ENCODE data around the gene TEDC2. TPM values are rescaled to one million over a fixed set of nuclear protein-coding genes. Genes with fewer than 3 reads are reported as not detected.
A peak's percentile ranks its signal among the peaks of the same experiment; 100 is the strongest.

Gene TEDC2
- 10 to 100 TPM; 16.0 to 17.8 TPM for total RNA-seq

GRCh38 chr16:2459647-2460390, at the start of gene TEDC2:
Gene TEDC2 (plus strand): TSS chr16:2460109. CDS start chr16:2460145, 36 bp downstream.
- POLR2A ChIA-PET, result interaction anchor here (0.7 to 2.3 kb wide), 13 partner anchors 9 to 304 kb away, joined by 3 to 14 read pairs (median 4); partner anchors contain the start of genes ATP6V0C, CCNF, NTN3 and TBC1D24
- Mint-ChIP-seq H3K36me3 (peaks cover 11% of the 10 kb centered on the region), H3K27ac (peak within 1 kb of the TSS; percentile 91), H3K27me3 (no peaks in the 10 kb centered on the region), H3K9me3 (no peaks in the 10 kb centered on the region), H3K4me1 (peaks cover 13% of the 10 kb centered on the region), H3K4me3 (peak within 1 kb of the TSS; percentile 86)
- peak; percentile 98 for DNase-seq
- ATAC-seq (ENCODE audit: low read depth), result peak; percentile 95

DNA sequence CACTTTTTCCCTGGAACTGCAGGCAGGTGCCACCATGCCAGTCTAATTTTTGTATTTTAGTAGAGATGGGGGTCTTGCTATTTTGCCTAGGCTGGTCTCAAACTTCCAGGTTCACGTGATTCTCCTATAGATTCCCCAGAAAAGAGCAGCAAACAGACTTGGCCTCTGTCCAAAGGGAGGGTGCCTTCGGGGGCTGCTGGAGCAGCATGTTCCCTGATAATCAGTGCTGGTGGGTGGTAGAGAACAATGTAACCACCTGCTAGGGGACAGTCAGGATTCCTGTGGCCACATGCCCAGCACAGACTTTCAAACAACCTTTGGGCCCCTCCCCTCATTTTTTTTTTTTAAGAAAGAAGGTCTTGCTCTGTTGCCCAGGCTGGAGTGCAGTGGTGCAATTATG, 44.8 kb upstream of the TEDC2 start:
- H3K36me3 Mint-ChIP-seq, result no peaks in the 10 kb centered on the region
- no peaks in the 10 kb centered on the region for H3K4me1 Mint-ChIP-seq
- H3K27me3 Mint-ChIP-seq, result peaks cover 16% of the 10 kb centered on the region
- no peak overlapping the region for H3K27ac Mint-ChIP-seq
- POLR2A ChIA-PET, result no interaction called here
- H3K9me3 Mint-ChIP-seq, result no peaks in the 10 kb centered on the region
- ATAC-seq (ENCODE audit: low read depth), result no peak
- H3K4me3 Mint-ChIP-seq, result no peak overlapping the region
- no peak for DNase-seq

GRCh38 chr16:2420035-2420434, 39.9 kb upstream of the TEDC2 start:
- POLR2A ChIA-PET, result no interaction called here
- H3K4me1 Mint-ChIP-seq, result peaks cover 13% of the 10 kb centered on the region

GRCh38 chr16:2422123-2422867, 37.6 kb upstream of the TEDC2 start:
- peak; percentile 76 for ATAC-seq (ENCODE audit: low read depth)
- no peaks in the 10 kb centered on the region for H3K9me3 Mint-ChIP-seq
- H3K4me3 Mint-ChIP-seq, result no peak overlapping the region
- peaks cover 1% of the 10 kb centered on the region for H3K27me3 Mint-ChIP-seq
- no peak for DNase-seq
- peaks cover 13% of the 10 kb centered on the region for H3K4me1 Mint-ChIP-seq
- H3K36me3 Mint-ChIP-seq, result no peaks in the 10 kb centered on the region
- no peak overlapping the region for H3K27ac Mint-ChIP-seq
- POLR2A ChIA-PET, result interaction anchor here (0.5 kb wide), 1 partner anchor 548 kb away, joined by 3 read pairs; no protein-coding TSS in a partner anchor

More at GRCh38 chr16:2420035-2420434, 39.9 kb upstream of the TEDC2 start:
- ATAC-seq (ENCODE audit: low read depth) (no peak), DNase-seq (no peak)
- H3K36me3 Mint-ChIP-seq, result no peaks in the 10 kb centered on the region
- no peak overlapping the region for H3K4me3 Mint-ChIP-seq
- H3K27ac Mint-ChIP-seq, result no peak overlapping the region
- H3K27me3 Mint-ChIP-seq, result peaks cover 8% of the 10 kb centered on the region
- no peaks in the 10 kb centered on the region for H3K9me3 Mint-ChIP-seq

DNA sequence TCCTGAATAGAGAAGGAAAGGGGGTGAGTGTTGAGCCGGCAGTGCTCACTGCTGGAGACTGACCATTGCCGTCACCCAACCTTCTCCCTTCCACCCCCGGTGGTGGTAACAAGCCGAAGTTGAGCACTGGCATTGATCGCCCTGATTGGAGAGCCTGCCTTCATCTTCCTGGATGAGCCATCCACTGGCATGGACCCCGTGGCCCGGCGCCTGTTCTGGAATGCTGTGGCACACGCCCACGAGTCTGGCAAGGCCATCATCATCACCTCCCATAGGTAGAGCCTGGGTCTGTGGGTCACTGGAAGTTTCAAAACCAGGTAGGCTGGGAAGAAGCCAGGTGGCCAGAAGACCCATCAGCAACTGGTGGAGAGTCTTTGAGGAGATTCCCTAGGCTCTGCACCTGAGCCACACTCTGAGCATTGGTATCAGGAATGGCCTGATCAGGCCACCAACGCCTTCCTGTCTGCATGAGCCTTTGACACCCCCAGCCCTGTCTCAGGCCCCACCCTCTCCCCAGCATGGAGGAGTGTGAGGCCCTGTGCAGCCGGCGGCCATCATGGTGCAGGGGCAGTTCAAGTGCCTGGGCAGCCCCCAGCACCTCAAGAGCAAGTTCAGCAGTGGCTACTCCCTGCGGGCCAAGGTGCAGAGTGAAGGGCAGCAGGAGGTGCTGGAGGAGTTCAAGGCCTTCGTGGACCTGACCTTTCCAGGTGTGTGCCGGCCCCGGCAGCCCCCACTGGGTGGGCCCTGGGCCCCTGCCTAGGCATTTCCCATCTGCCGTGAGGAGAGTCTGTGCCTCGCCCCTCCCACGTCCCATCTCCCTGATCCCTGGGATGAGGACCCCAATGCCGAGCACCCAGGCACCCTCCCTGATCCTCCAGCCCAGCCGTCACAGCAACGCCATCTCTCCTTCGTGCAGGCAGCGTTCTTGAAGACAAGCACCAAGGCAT, 35.6 kb upstream of the TEDC2 start:
- ATAC-seq (ENCODE audit: low read depth), result no peak
- no peak for DNase-seq
- Mint-ChIP-seq H3K27ac (no peak overlapping the region), H3K4me3 (no peak overlapping the region), H3K4me1 (peaks cover 24% of the 10 kb centered on the region), H3K27me3 (peaks cover 1% of the 10 kb centered on the region), H3K9me3 (no peaks in the 10 kb centered on the region), H3K36me3 (no peaks in the 10 kb centered on the region)
- POLR2A ChIA-PET, result interaction anchor here (0.7 kb wide), 1 partner anchor 28 kb away, joined by 3 read pairs; no protein-coding TSS in a partner anchor

DNA sequence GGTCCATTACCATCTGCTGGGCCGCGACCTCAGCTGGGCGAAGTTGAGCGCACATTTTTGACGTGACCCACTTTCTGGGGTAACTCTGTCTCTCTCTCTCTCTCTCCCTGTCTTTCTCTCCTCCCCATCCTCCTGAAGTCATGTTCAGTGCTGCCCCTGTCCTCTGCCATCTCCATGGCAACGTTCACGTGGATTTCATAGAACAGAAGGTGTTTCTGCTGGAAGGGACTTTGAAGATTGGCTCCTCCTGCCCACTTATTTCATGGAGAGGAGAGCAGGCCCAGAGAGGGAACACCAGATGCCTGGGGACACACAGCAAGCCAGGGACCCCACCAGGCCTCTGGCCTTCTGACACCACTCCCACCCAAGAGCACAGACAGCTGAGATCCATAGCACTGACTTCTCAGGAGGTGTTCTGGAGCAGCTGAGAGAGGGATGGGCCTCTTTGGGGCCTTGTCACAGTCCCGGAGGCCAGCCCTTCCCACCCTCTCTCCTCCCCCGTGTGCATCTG, 34.8 kb upstream of the TEDC2 start:
- H3K27me3 Mint-ChIP-seq, result peaks cover 1% of the 10 kb centered on the region
- peak; percentile 15 for DNase-seq
- no peak overlapping the region for H3K4me3 Mint-ChIP-seq
- no peak for ATAC-seq (ENCODE audit: low read depth)
- H3K36me3 Mint-ChIP-seq, result peaks cover 2% of the 10 kb centered on the region
- H3K9me3 Mint-ChIP-seq, result no peaks in the 10 kb centered on the region
- POLR2A ChIA-PET, result no interaction called here
- no peak overlapping the region for H3K27ac Mint-ChIP-seq
- H3K4me1 Mint-ChIP-seq, result peaks cover 26% of the 10 kb centered on the region

GRCh38 chr16:2425825-2426430, 34.0 kb upstream of the TEDC2 start:
- POLR2A ChIA-PET, result no interaction called here
- ATAC-seq (ENCODE audit: low read depth), result no peak

GRCh38 chr16:2426941-2427361, 33.0 kb upstream of the TEDC2 start:
- Mint-ChIP-seq H3K36me3 (peaks cover 10% of the 10 kb centered on the region), H3K4me1 (peaks cover 33% of the 10 kb centered on the region), H3K27me3 (peaks cover 1% of the 10 kb centered on the region), H3K27ac (no peak overlapping the region), H3K4me3 (no peak overlapping the region), H3K9me3 (no peaks in the 10 kb centered on the region)
- ATAC-seq (ENCODE audit: low read depth) (no peak), DNase-seq (peak; percentile 27)
- POLR2A ChIA-PET, result no interaction called here

More at GRCh38 chr16:2425825-2426430, 34.0 kb upstream of the TEDC2 start:
- Mint-ChIP-seq H3K27ac (no peak overlapping the region), H3K4me3 (no peak overlapping the region), H3K9me3 (no peaks in the 10 kb centered on the region), H3K4me1 (peaks cover 33% of the 10 kb centered on the region), H3K36me3 (peaks cover 10% of the 10 kb centered on the region), H3K27me3 (peaks cover 1% of the 10 kb centered on the region)
- DNase-seq, result peak; percentile 23

- peaks cover 27% of the 10 kb centered on the region for H3K4me1 Mint-ChIP-seq
- POLR2A ChIA-PET, result interaction anchor here (2.0 to 2.2 kb wide), 2 partner anchors 159 to 273 kb away, joined by 7 to 8 read pairs; partner anchors contain the start of genes RNPS1 and TRAF7
- no peaks in the 10 kb centered on the region for H3K9me3 Mint-ChIP-seq
- peak overlapping the region; percentile 91 for H3K4me3 Mint-ChIP-seq
- peak overlapping the region; percentile 54 for H3K27ac Mint-ChIP-seq
- ATAC-seq (ENCODE audit: low read depth) (no peak), DNase-seq (peak; percentile 21)
- peaks cover 1% of the 10 kb centered on the region for H3K27me3 Mint-ChIP-seq
- peaks cover 13% of the 10 kb centered on the region for H3K36me3 Mint-ChIP-seq
These were observed 32.4 kb upstream of the TEDC2 start for GRCh38 chr16:2427526-2427925.

DNA sequence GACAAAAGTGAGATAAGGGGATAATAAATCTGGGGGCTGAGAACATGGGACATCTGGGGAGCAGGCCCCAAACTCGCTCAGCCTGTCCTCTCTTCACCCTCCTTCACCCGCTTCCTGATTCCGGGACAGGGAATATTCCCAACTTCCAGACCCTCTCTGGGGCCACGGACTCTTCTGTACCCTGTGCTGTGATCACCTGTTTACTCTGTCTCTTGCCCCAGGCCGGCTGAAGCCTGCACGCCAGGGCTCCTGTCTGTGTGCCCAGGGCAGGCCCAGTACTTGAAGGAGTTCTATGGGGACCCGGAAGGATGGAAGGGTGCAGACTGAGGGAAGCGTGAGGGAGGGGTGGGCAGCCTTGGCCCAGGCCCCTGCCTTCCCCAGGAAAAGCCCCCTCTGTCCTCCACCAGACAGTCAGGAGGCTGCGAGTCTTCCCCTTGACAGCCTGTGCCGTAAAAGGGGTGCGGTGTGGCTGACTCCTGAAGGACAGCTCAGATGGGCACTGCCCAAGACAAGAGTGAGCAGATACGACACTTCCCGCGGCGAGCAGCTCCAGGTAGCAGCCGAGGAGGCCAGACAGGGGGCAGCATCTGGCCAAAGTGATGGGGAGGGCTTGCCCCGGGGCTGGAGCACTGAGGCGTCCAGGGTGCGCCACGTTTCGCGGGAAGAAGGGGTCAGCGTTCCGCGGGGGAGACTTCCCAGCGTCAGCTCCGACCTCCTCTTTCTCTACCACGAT, 31.7 kb upstream of the TEDC2 start:
- Mint-ChIP-seq H3K27ac (peak overlapping the region; percentile 92), H3K27me3 (peaks cover 1% of the 10 kb centered on the region), H3K36me3 (peaks cover 17% of the 10 kb centered on the region), H3K4me3 (peak overlapping the region; percentile 91), H3K9me3 (no peaks in the 10 kb centered on the region), H3K4me1 (peaks cover 26% of the 10 kb centered on the region)
- DNase-seq (no peak), ATAC-seq (ENCODE audit: low read depth) (no peak)
- POLR2A ChIA-PET, result interaction anchor here (0.7 to 2.2 kb wide), 7 partner anchors 9 to 273 kb away, joined by 3 to 8 read pairs (median 6); partner anchors contain the start of genes ABCA3, PGP, RNPS1 and TRAF7

DNA sequence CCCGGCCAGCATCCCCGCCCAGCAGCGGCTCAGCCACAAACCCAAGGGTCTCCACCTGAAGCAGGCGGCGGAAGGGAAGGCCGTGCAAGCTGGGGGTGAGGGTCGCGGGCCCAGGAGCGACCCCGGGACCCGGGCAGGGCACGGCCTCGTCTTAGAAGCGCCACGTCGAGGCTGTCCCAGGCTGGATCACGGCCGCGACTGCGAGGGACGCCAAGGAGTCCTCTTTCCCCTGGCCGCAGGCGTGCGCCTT, 31.2 kb upstream of the TEDC2 start:
- POLR2A ChIA-PET, result interaction anchor here (0.7 to 2.2 kb wide), 7 partner anchors 8 to 274 kb away, joined by 3 to 8 read pairs (median 6); partner anchors contain the start of genes ABCA3, PGP, RNPS1 and TRAF7
- Mint-ChIP-seq H3K4me1 (peaks cover 29% of the 10 kb centered on the region), H3K9me3 (no peaks in the 10 kb centered on the region), H3K27me3 (peaks cover 1% of the 10 kb centered on the region), H3K36me3 (peaks cover 20% of the 10 kb centered on the region), H3K4me3 (peak overlapping the region; percentile 91), H3K27ac (peak overlapping the region; percentile 92)
- no peak for DNase-seq
- peak; percentile 50 for ATAC-seq (ENCODE audit: low read depth)
